ENCODE measurements around the gene PLOD1.

DNA sequence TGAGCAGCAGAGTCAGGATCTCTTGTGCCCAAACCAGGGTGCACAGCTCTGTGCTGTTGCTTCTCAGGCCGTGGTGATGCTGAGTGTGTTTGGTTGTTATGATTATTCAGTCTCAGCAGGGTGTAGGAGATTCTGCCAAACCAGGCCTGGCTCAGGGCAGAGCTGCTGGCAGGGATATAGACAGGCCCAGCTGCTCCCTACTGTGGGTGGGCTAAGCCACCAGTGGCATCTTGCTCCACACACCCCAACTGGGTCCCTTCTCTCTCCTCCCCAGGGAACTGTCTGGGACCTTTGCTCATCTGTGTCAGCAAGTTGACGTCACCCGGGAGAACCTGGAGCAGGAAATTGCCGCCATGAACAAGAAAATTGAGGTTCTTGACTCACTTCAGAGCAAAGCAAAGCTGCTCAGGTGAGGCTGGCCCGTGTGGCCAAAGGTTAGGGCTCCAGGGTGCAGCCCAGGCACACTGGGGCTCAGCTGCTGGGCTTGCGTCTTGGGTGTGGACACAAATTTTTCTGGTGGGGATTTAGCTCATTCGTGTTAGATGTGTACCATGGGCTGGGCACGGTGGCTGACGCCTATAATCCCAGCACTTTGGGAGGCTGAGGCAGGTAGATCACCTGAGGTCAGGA lies 74.9 kb downstream of the PLOD1 start:
- TF ChIP-seq, protein P1, sequence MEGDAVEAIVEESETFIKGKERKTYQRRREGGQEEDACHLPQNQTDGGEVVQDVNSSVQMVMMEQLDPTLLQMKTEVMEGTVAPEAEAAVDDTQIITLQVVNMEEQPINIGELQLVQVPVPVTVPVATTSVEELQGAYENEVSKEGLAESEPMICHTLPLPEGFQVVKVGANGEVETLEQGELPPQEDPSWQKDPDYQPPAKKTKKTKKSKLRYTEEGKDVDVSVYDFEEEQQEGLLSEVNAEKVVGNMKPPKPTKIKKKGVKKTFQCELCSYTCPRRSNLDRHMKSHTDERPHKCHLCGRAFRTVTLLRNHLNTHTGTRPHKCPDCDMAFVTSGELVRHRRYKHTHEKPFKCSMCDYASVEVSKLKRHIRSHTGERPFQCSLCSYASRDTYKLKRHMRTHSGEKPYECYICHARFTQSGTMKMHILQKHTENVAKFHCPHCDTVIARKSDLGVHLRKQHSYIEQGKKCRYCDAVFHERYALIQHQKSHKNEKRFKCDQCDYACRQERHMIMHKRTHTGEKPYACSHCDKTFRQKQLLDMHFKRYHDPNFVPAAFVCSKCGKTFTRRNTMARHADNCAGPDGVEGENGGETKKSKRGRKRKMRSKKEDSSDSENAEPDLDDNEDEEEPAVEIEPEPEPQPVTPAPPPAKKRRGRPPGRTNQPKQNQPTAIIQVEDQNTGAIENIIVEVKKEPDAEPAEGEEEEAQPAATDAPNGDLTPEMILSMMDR (IDR thresholded peaks at IDR 0.05) = no peak
- no peak for TF ChIP-seq EZH2 (IDR thresholded peaks at IDR 0.05; ENCODE audit: borderline replicate concordance, insufficient read depth, low read depth, low read length, poor library complexity, severe bottlenecking)

All from B cell (primary cell).